Spleen (tissue), 7 donors: ENCODE data around the gene MACROD2.

Source experiments
- CTCF ChIP-seq, 11 experiments: fragments of 200-600 bp in 7 of 11; fragments of 450-650 bp in 4 of 11; sonication (generic) in 4 of 11; IDR thresholded peaks in 8 of 11; conservative IDR thresholded peaks in 3 of 11; 1 replicate in 7 of 11; 2 replicates in 4 of 11; pipeline versions ENCODE4 v1.4.0 to v1.8.0; 2016 to 2021; ENCODE audit warnings: antibody characterized with exemption in 11 of 11, inconsistent platforms in 4 of 11, mild to moderate bottlenecking in 1 of 11
- POLR2A ChIP-seq, 3 donors: fragments of 450-650 bp; IDR thresholded peaks; one replicate each; pipeline ENCODE4 v1.5.1; 2017; ENCODE audit warnings: antibody characterized with exemption in 3 of 3, mild to moderate bottlenecking in 1 of 3
- POLR2AphosphoS5 ChIP-seq, 3 donors: sonication (generic); formaldehyde crosslinking; IDR thresholded peaks; one replicate each; pipeline ENCODE4 v1.5.1; 2017; ENCODE audit warnings: antibody characterized with exemption in 3 of 3
- donor health status: DM: no; HTN: no; CAD: no; lungs with moderate emphysema.
- donor health status: DM: no; HTN: no; CAD: no.
- donor health status: DM: no; HTN: no; CAD: no.

GRCh38 chr20:14422892-14423291 is 427.6 kb downstream of the MACROD2 start:
- TF ChIP-seq CTCF (IDR thresholded peaks at IDR 0.05 in 8 of 11, conservative IDR thresholded peaks at IDR 0.05 in 3 of 11) = no peak
- no peak for TF ChIP-seq POLR2A (IDR thresholded peaks at IDR 0.05)
- no peak for TF ChIP-seq POLR2AphosphoS5 (IDR thresholded peaks at IDR 0.05)
